Endothelial cell of umbilical vein (primary cell): ENCODE results near the gene PLCD1. TPM values are rescaled to one million over a fixed set of nuclear protein-coding genes. Genes with fewer than 3 reads are reported as not detected.

ENCODE experiments used
- BruUV-seq: library from RNA; stranded (reverse); fragments of 400-500 nt; replicated peaks from 2 replicates; lab custom pipeline; 2021; lab: Mats Ljungman, UMichigan
- CTCF ChIA-PET: fragments of 300-600, 350-600 bp; sonication (Branson Sonifier 250); formaldehyde crosslinking; loops from one replicate; lab custom pipeline; 2021; ENCODE audit warnings: antibody characterized with exemption, inconsistent platforms; lab: Charles Lee
- POLR2A ChIA-PET: fragments of 300-600, 350-600 bp; sonication (Branson Sonifier 250); formaldehyde crosslinking; loops from one replicate; lab custom pipeline; 2021; ENCODE audit warnings: antibody characterized with exemption, inconsistent platforms; lab: Charles Lee
- DNase-seq: peaks from one replicate; pipeline ENCODE4 v3.0.0-alpha.2; 2011; ENCODE audit warnings: low read depth, low spot score
- FAIRE-seq: peaks from 2 replicates; lab custom pipeline; 2011; peaks lifted over from hg19 to GRCh38; lab: Jason Lieb, UNC
- H2AFZ ChIP-seq: 2 replicates; pipeline ENCODE4 v1.6.0; 2012; ENCODE audit warnings: low read depth, low read length, control low read depth, inconsistent platforms
- H3K27ac ChIP-seq: 2 replicates; pipeline ENCODE4 v1.5.1; 2011; ENCODE audit warnings: low read depth, mild to moderate bottlenecking, control low read depth, low read length, moderate library complexity; ENCODE audit not compliant: insufficient read depth
- H3K27me3 ChIP-seq, 2 experiments: 2 replicates each; pipeline versions ENCODE4 v1.6.0 to v1.6.1; 2011; ENCODE audit warnings: low read length in 2 of 2, mixed read lengths in 1 of 2; ENCODE audit not compliant: control insufficient read depth in 2 of 2, insufficient read depth in 2 of 2
- H3K36me3 ChIP-seq, 2 experiments: 2 replicates in 1 of 2; 3 replicates in 1 of 2; pipeline ENCODE4 v1.5.1; 2011; ENCODE audit warnings: low read length in 2 of 2, mild to moderate bottlenecking in 1 of 2, moderate library complexity in 1 of 2; ENCODE audit not compliant: control insufficient read depth in 2 of 2, insufficient read depth in 2 of 2; ENCODE audit errors: extremely low read depth in 1 of 2
- H3K4me1 ChIP-seq: 3 replicates; pipeline ENCODE4 v1.5.1; 2011; ENCODE audit warnings: mild to moderate bottlenecking, low read length; ENCODE audit not compliant: control insufficient read depth, insufficient read depth; ENCODE audit errors: extremely low read depth
- H3K4me2 ChIP-seq: 2 replicates; pipeline ENCODE4 v1.6.1; 2011; ENCODE audit warnings: low read length, control low read depth, mixed read lengths; ENCODE audit not compliant: insufficient read depth
- H3K4me3 ChIP-seq, 3 experiments: fragments of 200-600 bp in 1 of 3; sonication (generic), shearing (Covaris generic) in 1 of 3; replicated peaks in 1 of 3; 2 replicates each; pipeline ENCODE4 v1.5.1; 2011 to 2016; ENCODE audit warnings: control low read depth in 3 of 3, low read length in 3 of 3, mild to moderate bottlenecking in 2 of 3, inconsistent platforms in 1 of 3, low read depth in 1 of 3, moderate library complexity in 1 of 3; ENCODE audit not compliant: insufficient read depth in 1 of 3
- H3K79me2 ChIP-seq: 2 replicates; pipeline ENCODE4 v1.6.0; 2012; ENCODE audit warnings: low read length, inconsistent platforms; ENCODE audit not compliant: control insufficient read depth, insufficient read depth
- H3K9ac ChIP-seq: replicated peaks from 2 replicates; pipeline ENCODE3; 2011; ENCODE audit warnings: low read length, control low read depth; ENCODE audit not compliant: insufficient read depth; ENCODE audit errors: extremely low read depth
- H3K9me1 ChIP-seq: replicated peaks from 3 replicates; pipeline ENCODE4 v1.6.0; 2011; ENCODE audit warnings: mild to moderate bottlenecking, low read length; ENCODE audit not compliant: control insufficient read depth, insufficient read depth; ENCODE audit errors: extremely low read depth
- H3K9me3 ChIP-seq: replicated peaks from 2 replicates; pipeline ENCODE4 v1.5.1; 2012; ENCODE audit warnings: low read length, inconsistent platforms; ENCODE audit not compliant: control insufficient read depth, insufficient read depth
- H4K20me1 ChIP-seq: replicated peaks from 2 replicates; pipeline ENCODE3; 2011; ENCODE audit warnings: mild to moderate bottlenecking, low read length; ENCODE audit not compliant: control insufficient read depth, insufficient read depth; ENCODE audit errors: extremely low read depth
- EZH2 ChIP-seq: IDR thresholded peaks from 2 replicates; pipeline ENCODE4 v1.6.1; 2012; ENCODE audit warnings: borderline replicate concordance, low read depth, mild to moderate bottlenecking, moderate library complexity, low read length, inconsistent platforms; ENCODE audit not compliant: severe bottlenecking
- FOS ChIP-seq: IDR thresholded peaks from 2 replicates; pipeline ENCODE4 v1.6.1; 2011; ENCODE audit warnings: mild to moderate bottlenecking, low read length, moderate library complexity, borderline replicate concordance; ENCODE audit not compliant: insufficient read depth
- GATA2 ChIP-seq: IDR thresholded peaks from 2 replicates; pipeline ENCODE4 v1.7.0; 2011; ENCODE audit warnings: low read depth, mild to moderate bottlenecking, moderate library complexity, mixed read lengths, low read length; ENCODE audit not compliant: insufficient read length, insufficient read depth
- JUN ChIP-seq: IDR thresholded peaks from 2 replicates; pipeline ENCODE4 v1.6.1; 2011; ENCODE audit warnings: borderline replicate concordance, low read depth; ENCODE audit not compliant: insufficient read length, insufficient read depth
- MAX ChIP-seq: IDR thresholded peaks from 2 replicates; pipeline ENCODE4 v1.6.1; 2011; ENCODE audit not compliant: insufficient read depth, insufficient read length
- MYC ChIP-seq: IDR thresholded peaks from one replicate; pipeline ENCODE4 v1.6.1; 2011; ENCODE audit warnings: mild to moderate bottlenecking, low read depth, low read length
- POLR2A ChIP-seq: IDR thresholded peaks from 2 replicates; pipeline ENCODE4 v1.6.1; 2012; ENCODE audit warnings: low read depth, mild to moderate bottlenecking, control low read depth, low read length
- POLR2AphosphoS5 ChIP-seq: IDR thresholded peaks from 2 replicates; pipeline ENCODE4 v1.6.1; 2012; ENCODE audit warnings: low read depth, mild to moderate bottlenecking, control low read depth, low read length, moderate library complexity; ENCODE audit not compliant: insufficient read depth
- dilution Hi-C: fragments of 300-500 bp; cut with MboI; formaldehyde crosslinking; loops from one replicate; pipeline ENCODE4 v1.15.0; 2019; ENCODE audit warnings: low sequenced_read_pairs; ENCODE audit not compliant: extremely low pct_ligation_motif_present
- intact Hi-C: fragments of 100-400 bp; cut with micrococcal nuclease; formaldehyde crosslinking; loops from one replicate; pipeline ENCODE4 v1.10.0; 2022
- polyA plus RNA-seq, 4 experiments: library from polyadenylated mRNA; depleted of rRNA in 3 of 4; stranded (reverse) in 3 of 4; unstranded in 1 of 4; fragments of >200 nt; gene quantifications; 2 replicates each; pipeline versions ENCODE4 v1.2.1 to v1.2.3, GENCODE V29; 2011 to 2012; ENCODE audit warnings: missing spikeins in 1 of 4
- total RNA-seq: library from RNA; stranded (reverse); gene quantifications from 2 replicates; pipeline ENCODE4 v1.2.3, GENCODE V29; 2021
- TF ChIP-seq, protein P1 (sequence below), 2 donors: IDR thresholded peaks; 1 replicate in 1 of 2; 2 replicates in 1 of 2; pipeline ENCODE4 v1.5.1; 2011; ENCODE audit warnings: low read length in 2 of 2, mild to moderate bottlenecking in 2 of 2, moderate library complexity in 2 of 2, control low read depth in 1 of 2, inconsistent platforms in 1 of 2, low read depth in 1 of 2; ENCODE audit not compliant: insufficient read depth in 1 of 2; ENCODE audit errors: extremely low read depth in 1 of 2

PLCD1 gene
- total and polyA plus RNA-seq, 2 donors (not counting 3 experiments of a cell fraction or from before 2014, with no cell fraction given) = 12.6 to 15.3 TPM

- Histone ChIP-seq H3K4me3 (no peak overlapping the region), H3K36me3 (no peaks in the 10 kb centered on the region), H3K9me1 (no peaks in the 10 kb centered on the region), H4K20me1 (no peaks in the 10 kb centered on the region), H3K9me3 (no peaks in the 10 kb centered on the region), H3K4me2 (no peak overlapping the region), H3K27ac (no peak overlapping the region), H3K27me3 (no peaks in the 10 kb centered on the region), H3K4me1 (peaks cover 19% of the 10 kb centered on the region), H3K79me2 (no peaks in the 10 kb centered on the region), H2AFZ (no peak overlapping the region), H3K9ac (no peak overlapping the region)
- FAIRE-seq = no peak
- dilution Hi-C loops = no loop called here
- CTCF ChIA-PET = interaction anchor here (1.2 to 4.6 kb wide), 3 partner anchors 9 to 33 kb away, joined by 4 to 57 read pairs (median 14); no protein-coding TSS in a partner anchor
- TF ChIP-seq MYC (no peak), GATA2 (no peak), JUN (no peak), EZH2 (no peak), POLR2A (no peak)
- TF ChIP-seq, protein P1, sequence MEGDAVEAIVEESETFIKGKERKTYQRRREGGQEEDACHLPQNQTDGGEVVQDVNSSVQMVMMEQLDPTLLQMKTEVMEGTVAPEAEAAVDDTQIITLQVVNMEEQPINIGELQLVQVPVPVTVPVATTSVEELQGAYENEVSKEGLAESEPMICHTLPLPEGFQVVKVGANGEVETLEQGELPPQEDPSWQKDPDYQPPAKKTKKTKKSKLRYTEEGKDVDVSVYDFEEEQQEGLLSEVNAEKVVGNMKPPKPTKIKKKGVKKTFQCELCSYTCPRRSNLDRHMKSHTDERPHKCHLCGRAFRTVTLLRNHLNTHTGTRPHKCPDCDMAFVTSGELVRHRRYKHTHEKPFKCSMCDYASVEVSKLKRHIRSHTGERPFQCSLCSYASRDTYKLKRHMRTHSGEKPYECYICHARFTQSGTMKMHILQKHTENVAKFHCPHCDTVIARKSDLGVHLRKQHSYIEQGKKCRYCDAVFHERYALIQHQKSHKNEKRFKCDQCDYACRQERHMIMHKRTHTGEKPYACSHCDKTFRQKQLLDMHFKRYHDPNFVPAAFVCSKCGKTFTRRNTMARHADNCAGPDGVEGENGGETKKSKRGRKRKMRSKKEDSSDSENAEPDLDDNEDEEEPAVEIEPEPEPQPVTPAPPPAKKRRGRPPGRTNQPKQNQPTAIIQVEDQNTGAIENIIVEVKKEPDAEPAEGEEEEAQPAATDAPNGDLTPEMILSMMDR (IDR thresholded peaks at IDR 0.05; ENCODE audit: extremely low read depth in 1 of 2, insufficient read depth in 1 of 2, low read depth in 1 of 2, low read length in 2 of 2) = no peak
- POLR2A ChIA-PET = no interaction called here
- no peak for DNase-seq
- intact Hi-C loops = no loop called here
- BruUV-seq = no TSS peak
Observed at GRCh38 chr3:37964146-37964545, 65.3 kb downstream of the PLCD1 start.

- dilution Hi-C loops = no loop called here
- Histone ChIP-seq H4K20me1 (no peaks in the 10 kb centered on the region), H3K9me1 (no peaks in the 10 kb centered on the region), H3K27ac (no peak overlapping the region), H3K36me3 (no peaks in the 10 kb centered on the region), H3K4me1 (peaks cover 16% of the 10 kb centered on the region), H3K79me2 (no peaks in the 10 kb centered on the region), H3K27me3 (no peaks in the 10 kb centered on the region), H3K9me3 (no peaks in the 10 kb centered on the region), H3K9ac (no peak overlapping the region), H3K4me2 (no peak overlapping the region), H3K4me3 (no peak overlapping the region), H2AFZ (no peak overlapping the region)
- no peak for TF ChIP-seq MAX
- TF ChIP-seq POLR2AphosphoS5 = no peak
- TF ChIP-seq FOS = no peak
- TF ChIP-seq EZH2 = no peak
- no peak for TF ChIP-seq POLR2A
- TF ChIP-seq JUN = no peak
- no peak for TF ChIP-seq MYC
- no peak for TF ChIP-seq GATA2
- TF ChIP-seq, protein P1 (IDR thresholded peaks at IDR 0.05; ENCODE audit: extremely low read depth in 1 of 2, insufficient read depth in 1 of 2, low read depth in 1 of 2, low read length in 2 of 2) = no peak
- no peak for DNase-seq
- POLR2A ChIA-PET = no interaction called here
- CTCF ChIA-PET = interaction anchor here (3.2 kb wide), 1 partner anchor 11 kb away, joined by 14 read pairs; no protein-coding TSS in a partner anchor
- BruUV-seq = no TSS peak
- intact Hi-C loops = no loop called here
- no peak for FAIRE-seq
Observed at GRCh38 chr3:37963635-37964034, 65.8 kb downstream of the PLCD1 start.
